Cardiac fibroblast (primary cell): ENCODE data around the gene TMEFF1.

Experiments used
- DNase-seq, 2 donors: peaks; one replicate each; pipeline versions ENCODE4 v3.0.0 to v3.0.0-alpha.2; 2010; ENCODE audit warnings: low read depth in 2 of 2
- H3K4me3 ChIP-seq, 2 donors: replicated peaks in 1 of 2; 1 replicate in 1 of 2; 2 replicates in 1 of 2; pipeline ENCODE4 v1.5.1; 2011; ENCODE audit warnings: low read depth in 2 of 2, low read length in 2 of 2, mild to moderate bottlenecking in 2 of 2, moderate library complexity in 1 of 2
- TF ChIP-seq, protein P1 (sequence below): IDR thresholded peaks from one replicate; pipeline ENCODE4 v1.5.1; 2011; ENCODE audit warnings: low read depth, mild to moderate bottlenecking, low read length, inconsistent platforms

The TMEFF1 gene

GRCh38 chr9:100449420-100449819, 23.5 kb upstream of the TMEFF1 start:
- TF ChIP-seq, protein P1, sequence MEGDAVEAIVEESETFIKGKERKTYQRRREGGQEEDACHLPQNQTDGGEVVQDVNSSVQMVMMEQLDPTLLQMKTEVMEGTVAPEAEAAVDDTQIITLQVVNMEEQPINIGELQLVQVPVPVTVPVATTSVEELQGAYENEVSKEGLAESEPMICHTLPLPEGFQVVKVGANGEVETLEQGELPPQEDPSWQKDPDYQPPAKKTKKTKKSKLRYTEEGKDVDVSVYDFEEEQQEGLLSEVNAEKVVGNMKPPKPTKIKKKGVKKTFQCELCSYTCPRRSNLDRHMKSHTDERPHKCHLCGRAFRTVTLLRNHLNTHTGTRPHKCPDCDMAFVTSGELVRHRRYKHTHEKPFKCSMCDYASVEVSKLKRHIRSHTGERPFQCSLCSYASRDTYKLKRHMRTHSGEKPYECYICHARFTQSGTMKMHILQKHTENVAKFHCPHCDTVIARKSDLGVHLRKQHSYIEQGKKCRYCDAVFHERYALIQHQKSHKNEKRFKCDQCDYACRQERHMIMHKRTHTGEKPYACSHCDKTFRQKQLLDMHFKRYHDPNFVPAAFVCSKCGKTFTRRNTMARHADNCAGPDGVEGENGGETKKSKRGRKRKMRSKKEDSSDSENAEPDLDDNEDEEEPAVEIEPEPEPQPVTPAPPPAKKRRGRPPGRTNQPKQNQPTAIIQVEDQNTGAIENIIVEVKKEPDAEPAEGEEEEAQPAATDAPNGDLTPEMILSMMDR = no peak
- no peak for DNase-seq

DNA sequence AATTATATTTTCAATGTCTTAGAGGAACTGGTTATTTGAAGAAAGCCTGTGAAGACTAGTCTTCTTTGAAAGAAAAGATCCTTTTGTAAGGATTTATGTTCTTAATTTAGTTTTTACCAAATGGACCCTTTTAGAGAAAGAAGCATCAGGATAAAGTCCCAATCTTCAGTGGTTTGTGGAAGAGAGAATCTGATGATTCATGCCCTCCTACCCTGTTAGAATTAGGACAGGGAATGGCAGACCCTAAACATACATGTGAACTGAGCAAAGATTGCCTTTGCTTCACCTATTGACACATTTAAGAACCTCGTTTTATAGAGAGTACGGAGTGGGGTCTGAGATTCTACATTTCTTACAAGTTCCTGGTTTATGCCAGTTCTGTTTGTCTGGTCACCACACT, 20.1 kb upstream of the TMEFF1 start:
- TF ChIP-seq, protein P1 = no peak
- no peak overlapping the region for H3K4me3 ChIP-seq
- DNase-seq = no peak

More at GRCh38 chr9:100449420-100449819, 23.5 kb upstream of the TMEFF1 start:
- no peak overlapping the region for H3K4me3 ChIP-seq

DNA sequence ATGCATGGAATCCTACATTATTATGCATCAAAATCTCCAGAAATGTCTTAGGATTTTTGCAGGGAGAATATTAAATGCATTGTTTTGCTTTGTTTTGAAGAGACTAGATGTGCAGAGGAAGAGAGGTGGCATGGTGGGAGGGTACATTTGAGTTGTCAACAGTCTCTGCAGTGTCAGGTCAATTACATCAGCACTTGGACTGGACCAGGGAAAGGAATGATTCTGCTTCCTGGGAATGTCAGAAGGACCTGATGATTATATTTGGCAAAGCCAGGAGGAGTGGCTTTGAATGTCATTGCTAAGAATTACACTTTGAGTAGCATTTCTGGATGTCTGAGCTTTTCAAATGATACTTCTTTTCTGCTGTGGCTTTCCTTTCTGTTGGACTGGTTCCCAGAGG, 17.5 kb upstream of the TMEFF1 start:
- TF ChIP-seq, protein P1 = no peak
- DNase-seq = peak in 1 of 2 donors; percentile 36
- no peak overlapping the region for H3K4me3 ChIP-seq

DNA sequence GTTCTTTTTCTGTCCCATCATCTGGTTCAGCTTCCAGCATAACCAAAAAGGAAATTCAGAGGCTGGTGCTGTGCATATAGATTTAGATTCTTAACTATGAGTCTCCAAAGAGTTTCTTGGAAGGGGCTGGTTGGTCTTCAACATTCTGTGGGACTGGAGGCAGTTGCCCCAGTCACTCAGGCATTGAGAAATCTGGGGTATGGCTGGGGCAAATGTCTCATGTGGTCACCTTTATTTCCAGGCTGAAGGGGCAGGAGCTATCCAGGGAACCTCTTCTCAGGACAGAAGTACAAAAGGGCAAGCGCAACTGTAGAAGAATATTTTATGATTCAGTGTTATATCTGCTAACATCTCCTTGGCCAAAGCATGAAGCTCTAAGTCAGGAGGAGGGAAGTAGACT, 15.4 kb upstream of the TMEFF1 start:
- no peak overlapping the region for H3K4me3 ChIP-seq
- TF ChIP-seq, protein P1 = no peak
- DNase-seq = no peak

GRCh38 chr9:100459963-100460362, 13.0 kb upstream of the TMEFF1 start:
- no peak for DNase-seq
- TF ChIP-seq, protein P1 = no peak
- no peak overlapping the region for H3K4me3 ChIP-seq

DNA sequence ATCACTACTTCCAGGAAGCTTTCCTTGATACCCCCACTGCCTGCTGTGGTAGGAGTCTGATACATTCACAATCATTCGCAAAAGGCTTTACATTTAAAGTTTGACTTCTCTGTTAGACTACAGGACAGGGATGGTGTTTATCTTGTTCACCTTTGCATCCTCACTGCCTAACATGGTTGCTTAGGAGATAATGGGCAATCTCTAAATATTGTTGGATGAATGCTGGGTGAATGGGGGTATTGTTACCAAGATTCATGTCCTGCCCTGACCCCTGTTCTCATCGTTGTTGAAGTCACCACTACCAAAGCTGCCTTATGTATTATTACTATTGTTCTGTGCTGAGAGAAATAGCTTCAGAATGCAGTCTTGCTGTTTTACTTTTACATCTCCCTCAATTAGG, 7.7 kb upstream of the TMEFF1 start:
- TF ChIP-seq, protein P1 = no peak
- no peak overlapping the region for H3K4me3 ChIP-seq
- DNase-seq = no peak

GRCh38 chr9:100465761-100466160, 7.2 kb upstream of the TMEFF1 start:
- DNase-seq = no peak
- TF ChIP-seq, protein P1 = no peak
- H3K4me3 ChIP-seq = no peak overlapping the region
